Upper lobe of left lung (tissue), 4 donors: ENCODE data around the gene PIH1D2.

Source experiments
- CTCF ChIP-seq, 6 experiments: fragments of 450-650 bp in 4 of 6; fragments of 200-600 bp in 2 of 6; sonication (generic) in 2 of 6; IDR thresholded peaks; one replicate each; pipeline ENCODE4 v1.5.1; 2016 to 2019; ENCODE audit warnings: antibody characterized with exemption in 6 of 6
- POLR2A ChIP-seq, 4 donors: fragments of 450-650 bp; IDR thresholded peaks; one replicate each; pipeline ENCODE4 v1.5.1; 2016 to 2017; ENCODE audit warnings: antibody characterized with exemption in 4 of 4, mild to moderate bottlenecking in 2 of 4

- no peak for TF ChIP-seq POLR2A (IDR thresholded peaks at IDR 0.05)
- TF ChIP-seq CTCF (IDR thresholded peaks at IDR 0.05), result no peak
These were observed 48.3 kb upstream of the PIH1D2 start for GRCh38 chr11:112121981-112122615.
